ENCODE results near the gene THADA. TPM values are rescaled to one million over a fixed set of nuclear protein-coding genes. Genes with fewer than 3 reads are reported as not detected.

The THADA gene
- total RNA-seq, 2 experiments from 2014 or later = 26.2 to 32.2 TPM

DNA sequence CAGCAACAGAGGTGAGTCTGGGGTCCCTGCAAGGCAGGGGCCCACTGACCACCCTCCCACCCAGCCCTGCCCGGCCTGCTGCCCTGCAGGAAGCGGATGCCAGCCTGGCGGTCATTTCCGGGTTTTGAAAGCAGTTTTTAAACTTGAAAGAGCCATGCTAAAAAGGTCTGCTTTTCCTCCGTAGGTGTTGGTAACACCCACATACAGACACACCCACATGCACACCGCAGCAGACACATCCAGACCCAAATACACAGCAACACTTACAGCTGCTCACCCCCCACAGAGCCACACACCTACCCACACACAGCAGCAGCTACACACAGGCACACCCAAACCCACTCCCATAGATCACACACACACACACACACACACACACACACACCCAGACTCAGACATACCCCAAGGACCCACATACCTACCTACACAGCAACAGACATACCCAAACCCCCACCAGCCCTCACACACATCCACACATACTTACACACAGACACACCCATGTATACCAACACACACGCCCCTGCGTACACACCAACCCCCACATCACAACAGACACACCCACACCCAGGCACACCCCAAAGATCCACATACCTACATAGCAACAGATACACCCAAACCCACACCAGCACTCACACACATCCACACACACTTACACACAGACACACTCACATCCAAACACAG lies 377.0 kb downstream of the THADA start:
- H3K4me1 Mint-ChIP-seq = peaks cover 50% of the 10 kb centered on the region
- H3K27me3 Mint-ChIP-seq = no peaks in the 10 kb centered on the region

DNA sequence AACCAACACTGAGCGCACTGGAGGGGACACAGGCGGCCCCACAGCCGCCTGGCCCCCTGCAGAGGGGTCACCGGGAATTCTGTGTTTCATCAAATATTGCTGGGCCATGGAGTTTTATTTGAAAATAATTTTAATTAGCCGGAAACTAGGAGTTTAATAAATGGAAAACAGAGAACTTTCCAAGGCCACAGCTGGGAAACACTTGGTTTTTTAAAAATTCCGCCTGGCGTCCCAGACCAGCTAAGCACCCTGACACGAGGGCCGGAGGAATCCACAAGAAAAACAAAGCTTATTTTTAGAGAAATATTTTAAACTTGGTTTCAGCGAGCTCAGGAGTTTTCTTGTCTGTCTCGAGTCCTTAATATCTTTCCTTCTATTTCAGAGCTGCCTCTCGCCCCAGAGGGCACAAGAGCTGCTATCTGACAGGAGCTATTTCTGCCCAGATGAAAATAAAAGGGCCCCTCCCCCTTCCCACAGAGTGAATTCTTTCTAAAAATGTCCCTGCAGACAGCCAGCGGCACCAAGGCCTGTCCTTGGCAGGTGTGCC lies 377.6 kb downstream of the THADA start:
- Mint-ChIP-seq H3K4me1 (peaks cover 50% of the 10 kb centered on the region), H3K36me3 (ENCODE audit: low read depth) (peaks cover 30% of the 10 kb centered on the region), H3K9me3 (no peaks in the 10 kb centered on the region), H3K27me3 (no peaks in the 10 kb centered on the region), H3K4me3 (peak overlapping the region; percentile 100), H3K27ac (peak overlapping the region; percentile 97)
- POLR2A ChIA-PET = interaction anchor here (0.6 kb wide), 1 partner anchor 15 kb away, joined by 3 read pairs; no protein-coding TSS in a partner anchor
- CTCF ChIA-PET = interaction anchor here (0.8 to 29.8 kb wide), 9 partner anchors 9 to 145 kb away, joined by 3 to 525 read pairs (median 3); no protein-coding TSS in a partner anchor
- DNase-seq = no peak

More for the DNA sequence above, 377.0 kb downstream of the THADA start:
- Mint-ChIP-seq H3K9me3 (no peaks in the 10 kb centered on the region), H3K4me3 (peak overlapping the region; percentile 100), H3K27ac (peak overlapping the region; percentile 97), H3K36me3 (ENCODE audit: low read depth) (peaks cover 36% of the 10 kb centered on the region)
- POLR2A ChIA-PET = no interaction called here
- CTCF ChIA-PET = interaction anchor here (0.8 to 29.8 kb wide), 9 partner anchors 9 to 86 kb away, joined by 3 to 525 read pairs (median 3); no protein-coding TSS in a partner anchor
- DNase-seq = peak; percentile 92

DNA sequence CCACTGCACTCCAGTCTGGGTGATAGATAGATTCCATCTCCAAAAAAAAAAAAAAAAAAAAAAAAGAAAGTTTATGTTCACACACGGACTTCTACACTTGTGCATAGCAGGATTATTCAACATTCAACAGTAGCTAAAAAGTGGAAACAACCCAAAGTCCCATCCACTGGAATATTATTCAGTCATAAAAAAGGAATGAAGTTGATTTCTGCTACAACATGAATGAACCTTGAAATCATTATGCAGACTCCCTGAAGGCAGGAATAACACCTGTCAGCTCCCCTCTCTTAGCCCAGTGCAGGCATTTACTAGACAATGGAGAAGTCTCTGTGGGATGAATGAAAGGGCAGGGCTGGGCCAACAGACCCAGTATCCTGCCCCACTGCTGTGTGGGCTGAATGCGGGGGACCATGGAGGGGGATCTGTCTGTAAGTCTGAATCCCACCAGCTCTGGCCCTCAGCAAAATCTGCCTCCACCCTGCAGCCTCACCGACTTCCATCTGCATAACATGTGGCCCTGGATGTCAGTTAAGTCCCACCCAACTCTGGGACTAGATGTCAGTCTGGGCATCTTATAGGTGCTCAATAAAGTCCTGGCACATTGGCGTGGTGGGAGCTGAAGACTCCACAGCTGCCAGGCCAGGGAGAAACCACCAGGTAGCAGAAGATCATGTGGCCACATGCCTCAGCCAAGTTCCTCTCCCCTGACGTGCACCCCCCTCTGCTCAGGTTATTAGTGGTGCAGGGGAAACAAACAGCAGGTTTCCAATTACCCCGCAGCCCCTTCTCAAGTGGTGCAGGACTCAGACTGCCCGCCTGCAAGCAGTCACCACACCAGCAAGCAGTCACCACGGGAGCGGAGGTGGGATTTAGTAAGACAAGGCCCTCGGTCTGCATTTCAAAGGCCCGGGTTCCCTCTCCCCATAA lies 378.3 kb downstream of the THADA start:
- Mint-ChIP-seq H3K9me3 (no peaks in the 10 kb centered on the region), H3K36me3 (ENCODE audit: low read depth) (peaks cover 26% of the 10 kb centered on the region), H3K27ac (peak overlapping the region; percentile 97), H3K4me1 (peaks cover 54% of the 10 kb centered on the region), H3K4me3 (no peak overlapping the region), H3K27me3 (no peaks in the 10 kb centered on the region)
- POLR2A ChIA-PET = interaction anchor here (0.6 kb wide), 1 partner anchor 14 kb away, joined by 3 read pairs; no protein-coding TSS in a partner anchor
- CTCF ChIA-PET = interaction anchor here (0.9 to 29.8 kb wide), 10 partner anchors 8 to 144 kb away, joined by 3 to 525 read pairs (median 4); no protein-coding TSS in a partner anchor
- DNase-seq = no peak

DNA sequence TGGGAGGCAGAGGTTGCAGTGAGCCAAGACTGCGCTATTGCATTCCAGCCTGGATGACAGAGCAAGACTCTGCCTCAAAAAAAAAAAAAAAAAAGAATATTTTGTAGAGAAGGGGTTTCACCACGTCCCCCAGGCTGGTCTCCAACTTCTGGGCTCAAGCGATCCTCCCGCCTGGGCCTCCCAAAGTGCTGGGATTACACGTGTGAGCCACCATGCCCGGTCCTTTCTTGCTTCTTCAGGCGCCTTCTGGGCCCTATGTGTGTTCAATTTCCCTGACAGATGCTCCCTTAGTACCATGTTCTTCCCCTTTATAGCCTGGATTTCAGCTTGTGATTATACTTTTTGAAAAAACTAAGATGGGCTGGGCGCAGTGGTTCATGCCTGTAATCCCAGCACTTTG lies 379.2 kb downstream of the THADA start:
- Mint-ChIP-seq H3K27ac (peak overlapping the region; percentile 28), H3K4me1 (peaks cover 55% of the 10 kb centered on the region), H3K36me3 (ENCODE audit: low read depth) (peaks cover 18% of the 10 kb centered on the region)

DNA sequence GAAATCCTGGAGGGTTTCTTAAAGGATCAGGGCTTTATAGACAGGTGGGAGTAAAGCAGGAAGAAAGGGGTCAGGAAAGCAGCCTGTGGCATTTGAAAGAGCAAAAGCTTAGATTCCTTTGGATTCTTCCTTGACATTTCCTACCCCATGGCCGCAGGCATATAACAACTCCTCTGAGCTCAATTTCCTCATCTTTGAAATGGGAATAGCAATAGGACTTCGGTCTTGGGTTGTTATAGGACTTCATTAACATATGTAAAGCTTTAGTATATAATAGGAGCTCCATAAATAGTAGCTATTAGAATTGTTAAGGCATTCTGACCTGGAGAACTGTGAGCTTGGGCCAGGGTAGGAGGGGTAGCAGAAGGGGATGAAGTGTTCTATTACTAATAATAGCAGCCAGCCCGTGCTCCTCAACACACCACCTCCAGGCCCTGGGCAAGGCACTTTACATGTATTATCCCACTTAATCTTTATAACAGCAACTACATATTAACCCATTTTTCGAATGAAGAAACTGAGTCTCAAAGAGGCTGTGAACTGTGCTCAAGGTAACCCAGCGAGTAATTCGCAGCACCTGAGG lies 380.1 kb downstream of the THADA start:
- Mint-ChIP-seq H3K36me3 (ENCODE audit: low read depth) (peaks cover 9% of the 10 kb centered on the region), H3K27ac (no peak overlapping the region), H3K4me3 (no peak overlapping the region), H3K4me1 (peaks cover 60% of the 10 kb centered on the region), H3K27me3 (no peaks in the 10 kb centered on the region), H3K9me3 (no peaks in the 10 kb centered on the region)
- POLR2A ChIA-PET = no interaction called here
- DNase-seq = no peak
- CTCF ChIA-PET = interaction anchor here (0.6 to 29.8 kb wide), 9 partner anchors 9 to 83 kb away, joined by 3 to 525 read pairs (median 5); no protein-coding TSS in a partner anchor

More for the DNA sequence above, 379.2 kb downstream of the THADA start:
- ChIA-PET POLR2A (no interaction called here), CTCF (interaction anchor here (0.9 to 29.8 kb wide), 7 partner anchors 8 to 84 kb away, joined by 3 to 525 read pairs (median 5); no protein-coding TSS in a partner anchor)
- Mint-ChIP-seq H3K9me3 (no peaks in the 10 kb centered on the region), H3K27me3 (no peaks in the 10 kb centered on the region), H3K4me3 (no peak overlapping the region)
- DNase-seq = no peak

DNA sequence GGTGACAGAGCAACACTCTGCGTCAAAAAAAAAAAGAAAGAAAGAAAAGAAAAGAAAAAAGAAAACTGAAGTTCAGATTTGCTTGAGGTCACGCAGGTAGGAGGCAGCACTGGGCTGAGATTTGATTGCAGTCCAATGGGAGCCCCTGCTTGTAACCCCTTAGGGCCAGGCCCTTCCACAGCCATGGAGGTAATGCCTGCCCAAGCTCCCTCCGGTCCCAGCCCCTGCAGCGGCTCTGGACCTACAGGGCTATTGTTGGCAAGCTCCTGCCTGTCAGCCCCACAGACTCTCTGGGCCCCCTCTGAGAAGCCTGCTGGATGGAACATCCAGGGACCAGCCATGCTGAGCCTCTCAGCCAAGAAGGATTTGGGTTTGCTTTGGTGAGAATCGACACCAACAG lies 381.6 kb downstream of the THADA start:
- ChIA-PET POLR2A (no interaction called here), CTCF (interaction anchor here (1.0 to 29.8 kb wide), 4 partner anchors 9 to 82 kb away, joined by 3 to 525 read pairs (median 4); no protein-coding TSS in a partner anchor)
- H3K9me3 Mint-ChIP-seq = no peaks in the 10 kb centered on the region
- DNase-seq = no peak
- peaks cover 61% of the 10 kb centered on the region for H3K4me1 Mint-ChIP-seq
- H3K27ac Mint-ChIP-seq = no peak overlapping the region
- H3K4me3 Mint-ChIP-seq = no peak overlapping the region
- H3K36me3 Mint-ChIP-seq (ENCODE audit: low read depth) = peaks cover 3% of the 10 kb centered on the region
- no peaks in the 10 kb centered on the region for H3K27me3 Mint-ChIP-seq

DNA sequence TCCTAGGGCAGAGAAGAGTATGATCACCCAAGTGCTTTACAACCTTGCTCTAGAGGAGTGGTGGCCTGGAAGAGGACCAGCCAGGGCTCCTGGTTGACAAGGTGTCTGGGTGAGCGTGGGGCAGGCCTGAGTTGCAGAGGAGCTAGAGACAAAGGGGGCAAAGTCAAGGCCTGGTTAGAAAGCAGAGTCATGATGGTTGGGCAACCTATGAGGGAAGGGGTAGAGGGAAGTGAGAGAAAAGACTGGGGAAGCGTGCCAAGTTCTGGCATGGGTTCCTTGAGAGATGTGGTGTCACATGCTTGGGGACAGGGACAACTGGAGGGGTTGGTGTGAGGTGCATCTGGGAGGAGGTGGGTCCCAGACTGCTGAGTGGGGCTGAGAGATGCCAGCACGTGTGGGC lies 382.9 kb downstream of the THADA start:
- Mint-ChIP-seq H3K27me3 (no peaks in the 10 kb centered on the region), H3K36me3 (ENCODE audit: low read depth) (peaks cover 3% of the 10 kb centered on the region), H3K4me1 (peaks cover 53% of the 10 kb centered on the region), H3K4me3 (no peak overlapping the region), H3K9me3 (no peaks in the 10 kb centered on the region), H3K27ac (peak overlapping the region; percentile 60)
- POLR2A ChIA-PET = interaction anchor here (0.5 kb wide), 1 partner anchor 9 kb away, joined by 3 read pairs; no protein-coding TSS in a partner anchor
- DNase-seq = no peak
- CTCF ChIA-PET = interaction anchor here (0.6 to 29.8 kb wide), 5 partner anchors 9 to 204 kb away, joined by 3 to 525 read pairs (median 5); no protein-coding TSS in a partner anchor

DNA sequence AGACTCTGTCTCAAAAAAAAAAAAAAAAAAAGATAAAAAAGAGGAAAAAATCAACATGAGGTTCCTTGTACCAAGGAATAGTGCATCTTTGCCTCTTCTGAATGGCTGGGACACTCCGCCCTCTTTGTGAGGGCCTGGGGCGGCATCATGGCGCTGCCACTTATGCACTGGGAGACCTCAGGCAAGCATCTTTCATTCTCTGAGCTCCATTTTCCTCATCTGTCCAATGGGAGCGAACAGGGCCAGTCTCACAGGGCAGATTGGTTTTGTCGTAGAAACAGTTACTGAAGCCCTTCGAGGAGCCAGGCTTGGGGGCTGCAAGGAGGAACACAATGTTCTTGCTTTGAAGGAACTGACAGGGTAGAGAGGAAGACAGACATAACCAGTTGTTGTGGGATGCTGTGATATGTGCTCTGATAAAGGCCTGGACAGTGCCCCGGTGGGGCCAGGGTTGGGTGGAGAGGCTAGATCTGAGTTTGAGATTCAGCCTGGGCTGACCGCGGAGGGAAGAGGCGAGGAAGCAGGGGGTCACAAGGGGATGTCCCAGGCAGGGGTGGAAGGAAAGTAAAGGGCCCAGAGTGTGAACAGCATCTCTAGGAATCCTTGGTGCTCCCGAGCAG lies 383.5 kb downstream of the THADA start:
- Mint-ChIP-seq H3K27me3 (no peaks in the 10 kb centered on the region), H3K27ac (peak overlapping the region; percentile 60), H3K4me1 (peaks cover 52% of the 10 kb centered on the region), H3K4me3 (no peak overlapping the region), H3K36me3 (ENCODE audit: low read depth) (peaks cover 3% of the 10 kb centered on the region), H3K9me3 (no peaks in the 10 kb centered on the region)
- CTCF ChIA-PET = interaction anchor here (0.7 to 29.8 kb wide), 3 partner anchors 12 to 80 kb away, joined by 3 to 525 read pairs (median 5); no protein-coding TSS in a partner anchor
- POLR2A ChIA-PET = no interaction called here
- DNase-seq = no peak

DNA sequence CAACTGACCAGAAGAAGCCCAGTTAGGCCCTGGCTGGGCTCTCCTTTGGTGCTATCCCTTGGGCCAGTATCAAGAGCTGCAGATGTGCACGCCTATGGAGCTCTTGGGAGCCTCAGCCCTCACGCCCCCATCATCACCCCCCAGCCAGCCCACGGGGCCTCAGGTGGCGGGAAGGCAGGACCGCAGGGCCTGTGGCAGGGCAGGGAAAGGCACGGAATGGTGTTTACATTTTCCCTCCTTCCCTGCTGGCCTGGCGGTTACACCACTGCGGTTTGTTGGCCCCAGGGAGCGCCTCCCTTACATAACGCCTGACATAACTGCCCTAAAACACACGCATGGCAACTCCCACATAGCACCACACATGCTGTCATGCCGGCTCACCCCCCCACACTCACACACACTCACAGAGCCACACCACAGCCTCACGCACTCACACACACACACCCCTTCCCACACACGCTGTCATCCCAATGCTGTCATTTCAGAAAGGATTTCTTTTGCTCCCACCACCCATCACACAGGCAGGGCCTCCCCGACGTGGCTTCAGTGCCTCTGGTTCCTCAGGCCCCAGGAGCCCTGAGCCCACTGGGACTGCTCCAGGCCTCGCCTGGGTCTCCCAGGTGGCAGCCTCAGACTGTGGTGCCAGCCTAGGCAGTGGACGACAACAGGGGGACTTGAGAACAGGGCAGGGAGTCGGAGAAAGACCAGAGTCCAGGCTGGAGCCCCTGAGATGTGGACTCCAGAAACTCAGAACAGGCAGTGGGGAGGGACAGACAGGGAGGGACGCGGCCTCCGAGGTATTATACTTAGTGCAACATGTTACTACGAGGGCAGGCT lies 385.2 kb downstream of the THADA start:
- H3K27ac Mint-ChIP-seq = peak overlapping the region; percentile 68
- ChIA-PET CTCF (interaction anchor here (1.8 to 29.8 kb wide), 3 partner anchors 8 to 78 kb away, joined by 6 to 525 read pairs (median 7); no protein-coding TSS in a partner anchor), POLR2A (no interaction called here)
- peak; percentile 46 for DNase-seq
- no peaks in the 10 kb centered on the region for H3K27me3 Mint-ChIP-seq
- H3K9me3 Mint-ChIP-seq = no peaks in the 10 kb centered on the region
- H3K36me3 Mint-ChIP-seq (ENCODE audit: low read depth) = peaks cover 3% of the 10 kb centered on the region
- no peak overlapping the region for H3K4me3 Mint-ChIP-seq
- H3K4me1 Mint-ChIP-seq = peaks cover 46% of the 10 kb centered on the region

DNA sequence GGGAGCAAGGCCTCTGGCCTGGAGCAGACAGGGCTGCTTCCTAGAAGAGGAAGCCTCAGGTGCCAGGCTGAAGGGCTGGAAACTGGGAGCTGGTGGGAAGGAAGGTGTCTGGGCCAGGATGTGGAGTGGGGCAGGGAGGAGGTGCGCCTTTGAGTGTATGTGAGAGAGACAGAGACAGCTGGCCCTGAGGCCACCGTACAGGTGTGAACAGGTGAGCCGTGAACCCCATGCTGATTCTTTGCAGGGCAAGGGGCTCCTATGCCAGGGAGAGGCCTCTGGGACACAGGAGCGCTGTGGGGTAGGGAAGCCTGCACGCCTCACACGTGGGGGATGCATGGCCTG lies 385.7 kb downstream of the THADA start:
- peaks cover 46% of the 10 kb centered on the region for H3K4me1 Mint-ChIP-seq

DNA sequence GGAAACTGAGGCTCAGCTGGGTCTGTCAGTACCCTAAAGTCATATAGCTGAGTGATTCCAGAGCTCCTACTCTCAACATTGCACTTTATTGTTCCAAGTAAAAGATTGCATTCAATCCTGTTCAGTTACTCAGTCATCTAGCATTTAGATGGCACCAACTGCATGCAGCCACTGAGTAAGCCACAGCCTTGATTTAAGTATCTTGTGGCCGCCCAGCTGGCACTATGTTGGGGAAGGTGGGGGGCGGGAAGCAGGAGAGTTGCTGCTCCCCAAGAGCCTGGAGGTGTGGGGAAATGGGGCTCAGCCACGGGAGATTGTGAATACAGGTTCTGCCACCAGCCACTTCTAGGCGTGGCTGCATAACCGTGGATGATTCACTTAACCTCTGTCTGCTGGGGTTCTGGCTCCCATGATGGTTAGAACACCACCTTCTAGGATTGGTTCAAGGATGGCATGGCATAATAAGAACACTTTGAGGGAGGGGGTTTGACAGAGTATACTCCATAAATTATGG lies 386.6 kb downstream of the THADA start:
- Mint-ChIP-seq H3K27ac (no peak overlapping the region), H3K4me3 (no peak overlapping the region), H3K27me3 (no peaks in the 10 kb centered on the region), H3K9me3 (no peaks in the 10 kb centered on the region), H3K4me1 (peaks cover 44% of the 10 kb centered on the region), H3K36me3 (ENCODE audit: low read depth) (peaks cover 3% of the 10 kb centered on the region)
- no peak for DNase-seq
- ChIA-PET POLR2A (no interaction called here), CTCF (interaction anchor here (1.2 to 29.8 kb wide), 4 partner anchors 9 to 77 kb away, joined by 3 to 525 read pairs (median 6); no protein-coding TSS in a partner anchor)

More for the DNA sequence above, 385.7 kb downstream of the THADA start:
- Mint-ChIP-seq H3K27me3 (no peaks in the 10 kb centered on the region), H3K9me3 (no peaks in the 10 kb centered on the region), H3K36me3 (ENCODE audit: low read depth) (peaks cover 3% of the 10 kb centered on the region), H3K27ac (peak overlapping the region; percentile 76), H3K4me3 (no peak overlapping the region)
- ChIA-PET CTCF (interaction anchor here (1.8 to 29.8 kb wide), 3 partner anchors 8 to 77 kb away, joined by 6 to 525 read pairs (median 7); no protein-coding TSS in a partner anchor), POLR2A (no interaction called here)
- no peak for DNase-seq
